Measurements from ENCODE around the gene KIF11. TPM values are rescaled to one million over a fixed set of nuclear protein-coding genes. Genes with fewer than 3 reads are reported as not detected.
A peak's percentile ranks its signal among the peaks of the same experiment; 100 is the strongest.

Gene KIF11
- polyA plus RNA-seq, 1 donor = 12.5 TPM

DNA sequence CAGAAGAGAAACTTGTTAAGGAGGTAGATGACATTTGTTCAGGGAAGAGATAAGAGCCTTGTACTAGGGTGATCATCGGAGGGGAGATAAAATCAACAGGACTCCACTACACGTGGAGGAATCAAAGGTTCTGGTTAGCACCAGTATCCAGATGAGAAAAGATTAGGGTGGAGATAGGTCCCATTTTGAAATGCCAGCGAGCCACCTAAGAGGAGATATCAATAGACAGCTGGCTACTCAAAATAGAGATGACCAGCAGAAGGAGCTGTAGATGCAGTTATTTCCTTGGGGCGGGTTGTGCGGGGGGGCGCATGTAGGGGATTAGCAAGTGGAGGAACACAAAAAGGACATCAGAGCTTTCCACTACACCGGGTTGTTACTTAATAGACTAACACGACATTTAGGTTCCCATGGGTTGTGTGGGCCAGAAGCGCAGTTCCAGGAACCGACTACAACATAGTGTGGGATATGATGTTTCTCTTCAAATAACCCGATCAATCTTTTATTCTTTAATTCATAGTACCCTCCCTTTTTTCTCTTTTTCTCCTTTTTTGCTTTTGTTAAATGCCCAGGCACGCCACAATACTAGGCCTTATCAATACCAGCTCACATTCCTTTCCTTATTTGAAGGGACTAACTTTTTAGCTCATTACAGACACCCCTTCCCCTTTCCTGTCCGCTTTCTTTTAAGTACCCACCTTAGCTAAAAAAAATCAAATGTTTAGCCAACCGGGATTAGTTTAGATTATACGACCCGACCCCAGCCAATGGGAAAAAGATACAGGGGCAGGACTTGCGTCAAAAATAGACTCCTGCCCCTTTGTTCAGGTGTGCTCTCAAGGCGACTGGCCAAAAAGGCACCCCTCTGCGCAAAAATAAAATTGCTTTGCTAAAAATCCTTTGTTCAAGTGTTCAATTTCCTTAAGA, 2.0 kb upstream of the KIF11 start:
- no peaks in the 10 kb centered on the region for H3K4me1 ChIP-seq (ENCODE audit: control insufficient read depth, insufficient read depth, low read length)
- no peaks in the 10 kb centered on the region for H3K27me3 ChIP-seq (ENCODE audit: control insufficient read depth, insufficient read depth, low read length)
- peak in 1 of 2 donors; percentile 59 for DNase-seq
- WGBS (ENCODE audit: insufficient coverage, low lambda C conversion rate) = 57% methylated on average over 7 of the region's 19 CpGs
- no peaks in the 10 kb centered on the region for H3K9me3 ChIP-seq (ENCODE audit: control insufficient read depth, low read depth, low read length)
- no peaks in the 10 kb centered on the region for H3K36me3 ChIP-seq (ENCODE audit: control insufficient read depth, insufficient read depth, low read length)
- H3K27ac ChIP-seq (ENCODE audit: low read length) = peak overlapping the region; percentile 96
- H3K4me3 ChIP-seq (ENCODE audit: low read length) = peak overlapping the region; percentile 84

DNA sequence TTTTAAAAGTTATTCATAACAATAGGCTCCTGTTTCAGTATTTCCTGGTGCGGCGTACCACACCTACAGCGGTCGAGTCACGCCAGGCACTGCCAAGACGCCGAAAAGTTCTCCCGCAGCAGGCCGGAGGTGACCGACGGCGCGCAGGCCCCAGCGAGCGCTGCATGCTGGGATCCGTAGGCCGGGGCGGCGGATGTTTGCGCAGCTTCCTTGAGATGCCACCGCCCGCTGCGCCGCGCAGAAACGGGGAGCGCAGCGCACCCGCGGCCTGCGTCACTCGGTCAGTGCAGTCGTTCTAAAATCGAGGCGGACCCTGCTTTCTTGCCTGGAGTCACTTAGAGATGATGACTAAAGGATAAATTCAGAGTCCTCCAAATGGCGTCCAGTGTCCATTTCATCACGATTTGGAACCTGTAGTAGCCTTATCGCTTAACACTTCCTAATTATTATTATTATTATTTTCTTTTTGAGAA, 1.3 kb upstream of the KIF11 start:
- peak; percentile 95 to 96 for DNase-seq
- H3K4me3 ChIP-seq (ENCODE audit: low read length) = peak overlapping the region; percentile 84
- WGBS (ENCODE audit: insufficient coverage, low lambda C conversion rate) = no CpG with 5 or more reads among the region's 38 CpGs
- peak overlapping the region; percentile 96 for H3K27ac ChIP-seq (ENCODE audit: low read length)
- no peaks in the 10 kb centered on the region for H3K27me3 ChIP-seq (ENCODE audit: control insufficient read depth, insufficient read depth, low read length)
- H3K36me3 ChIP-seq (ENCODE audit: control insufficient read depth, insufficient read depth, low read length) = no peaks in the 10 kb centered on the region
- H3K4me1 ChIP-seq (ENCODE audit: control insufficient read depth, insufficient read depth, low read length) = no peaks in the 10 kb centered on the region
- no peaks in the 10 kb centered on the region for H3K9me3 ChIP-seq (ENCODE audit: control insufficient read depth, low read depth, low read length)

GRCh38 chr10:92593619-92594588, 974 bp downstream of the KIF11 start:
- peak overlapping the region; percentile 84 for H3K4me3 ChIP-seq (ENCODE audit: low read length)
- H3K27me3 ChIP-seq (ENCODE audit: control insufficient read depth, insufficient read depth, low read length) = no peaks in the 10 kb centered on the region
- no peaks in the 10 kb centered on the region for H3K36me3 ChIP-seq (ENCODE audit: control insufficient read depth, insufficient read depth, low read length)
- no peaks in the 10 kb centered on the region for H3K9me3 ChIP-seq (ENCODE audit: control insufficient read depth, low read depth, low read length)
- H3K27ac ChIP-seq (ENCODE audit: low read length) = no peak overlapping the region
- DNase-seq = peak in 1 of 2 donors; percentile 23
- 19% methylated on average over 2 of the region's 9 CpGs for WGBS (ENCODE audit: insufficient coverage, low lambda C conversion rate)
- no peaks in the 10 kb centered on the region for H3K4me1 ChIP-seq (ENCODE audit: control insufficient read depth, insufficient read depth, low read length)

GRCh38 chr10:92595505-92595904, 2.6 kb downstream of the KIF11 start:
- H3K9me3 ChIP-seq (ENCODE audit: control insufficient read depth, low read depth, low read length) = no peaks in the 10 kb centered on the region
- H3K36me3 ChIP-seq (ENCODE audit: control insufficient read depth, insufficient read depth, low read length) = no peaks in the 10 kb centered on the region
- H3K27me3 ChIP-seq (ENCODE audit: control insufficient read depth, insufficient read depth, low read length) = no peaks in the 10 kb centered on the region
- no peaks in the 10 kb centered on the region for H3K4me1 ChIP-seq (ENCODE audit: control insufficient read depth, insufficient read depth, low read length)
- no CpG with 5 or more reads among the region's 2 CpGs for WGBS (ENCODE audit: insufficient coverage, low lambda C conversion rate)
- no peak overlapping the region for H3K4me3 ChIP-seq (ENCODE audit: low read length)
- H3K27ac ChIP-seq (ENCODE audit: low read length) = no peak overlapping the region
- no peak for DNase-seq

GRCh38 chr10:92598321-92598720, 5.4 kb downstream of the KIF11 start:
- 83% methylated on average over 1 of the region's 1 CpG for WGBS (ENCODE audit: insufficient coverage, low lambda C conversion rate)
- Histone ChIP-seq H3K27me3 (ENCODE audit: control insufficient read depth, insufficient read depth, low read length) (no peaks in the 10 kb centered on the region), H3K27ac (ENCODE audit: low read length) (no peak overlapping the region), H3K4me1 (ENCODE audit: control insufficient read depth, insufficient read depth, low read length) (no peaks in the 10 kb centered on the region), H3K9me3 (ENCODE audit: control insufficient read depth, low read depth, low read length) (no peaks in the 10 kb centered on the region), H3K36me3 (ENCODE audit: control insufficient read depth, insufficient read depth, low read length) (no peaks in the 10 kb centered on the region), H3K4me3 (ENCODE audit: low read length) (no peak overlapping the region)
- DNase-seq = no peak

DNA sequence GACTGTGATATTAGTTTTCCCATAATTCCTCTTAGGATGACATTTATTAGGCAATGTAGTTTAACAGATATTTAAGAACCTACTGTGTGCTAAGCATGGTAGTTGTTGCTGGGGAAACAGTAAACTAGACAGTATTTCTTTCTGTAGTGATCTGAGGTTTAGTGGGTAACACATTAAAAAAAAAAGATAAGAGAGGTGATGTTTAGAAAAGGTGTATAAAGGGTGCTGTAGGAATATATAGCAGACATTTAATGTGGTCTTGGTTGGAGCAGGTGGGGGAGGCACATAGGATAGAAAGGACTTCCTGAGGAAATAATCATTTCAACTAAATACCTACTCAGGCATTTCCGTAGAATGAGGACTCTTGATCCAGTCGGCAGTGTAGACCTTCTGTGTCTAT, 11.9 kb downstream of the KIF11 start:
- H3K9me3 ChIP-seq (ENCODE audit: control insufficient read depth, low read depth, low read length) = no peaks in the 10 kb centered on the region
- H3K36me3 ChIP-seq (ENCODE audit: control insufficient read depth, insufficient read depth, low read length) = peaks cover 3% of the 10 kb centered on the region
- DNase-seq = no peak
- WGBS (ENCODE audit: insufficient coverage, low lambda C conversion rate) = no CpG with 5 or more reads among the region's 2 CpGs
- H3K27me3 ChIP-seq (ENCODE audit: control insufficient read depth, insufficient read depth, low read length) = no peaks in the 10 kb centered on the region
- no peak overlapping the region for H3K4me3 ChIP-seq (ENCODE audit: low read length)
- H3K27ac ChIP-seq (ENCODE audit: low read length) = no peak overlapping the region
- H3K4me1 ChIP-seq (ENCODE audit: control insufficient read depth, insufficient read depth, low read length) = no peaks in the 10 kb centered on the region

DNA sequence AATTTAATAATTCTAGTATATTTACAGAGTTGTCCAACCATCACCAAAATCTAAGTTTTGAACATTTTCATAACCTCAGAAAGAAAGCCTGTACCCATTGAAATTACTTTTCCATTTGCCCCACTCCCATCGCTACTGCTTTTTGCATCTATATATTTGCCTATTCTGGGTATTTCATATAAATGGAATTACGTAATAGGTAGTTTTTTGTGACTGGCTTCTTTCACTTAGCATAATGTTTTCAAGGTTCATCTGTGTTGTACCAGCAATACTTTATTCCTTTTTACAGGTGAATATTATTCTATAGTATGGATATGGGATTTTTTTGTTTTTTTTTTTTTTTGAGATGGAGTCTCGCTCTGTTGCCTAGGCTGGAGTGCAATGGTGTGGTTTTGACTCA, 22.6 kb downstream of the KIF11 start:
- no peaks in the 10 kb centered on the region for H3K9me3 ChIP-seq (ENCODE audit: control insufficient read depth, low read depth, low read length)
- DNase-seq = no peak
- no CpG with 5 or more reads among the region's 3 CpGs for WGBS (ENCODE audit: insufficient coverage, low lambda C conversion rate)
- H3K4me1 ChIP-seq (ENCODE audit: control insufficient read depth, insufficient read depth, low read length) = no peaks in the 10 kb centered on the region
- no peaks in the 10 kb centered on the region for H3K27me3 ChIP-seq (ENCODE audit: control insufficient read depth, insufficient read depth, low read length)
- peaks cover 3% of the 10 kb centered on the region for H3K36me3 ChIP-seq (ENCODE audit: control insufficient read depth, insufficient read depth, low read length)
- H3K27ac ChIP-seq (ENCODE audit: low read length) = no peak overlapping the region
- H3K4me3 ChIP-seq (ENCODE audit: low read length) = no peak overlapping the region

DNA sequence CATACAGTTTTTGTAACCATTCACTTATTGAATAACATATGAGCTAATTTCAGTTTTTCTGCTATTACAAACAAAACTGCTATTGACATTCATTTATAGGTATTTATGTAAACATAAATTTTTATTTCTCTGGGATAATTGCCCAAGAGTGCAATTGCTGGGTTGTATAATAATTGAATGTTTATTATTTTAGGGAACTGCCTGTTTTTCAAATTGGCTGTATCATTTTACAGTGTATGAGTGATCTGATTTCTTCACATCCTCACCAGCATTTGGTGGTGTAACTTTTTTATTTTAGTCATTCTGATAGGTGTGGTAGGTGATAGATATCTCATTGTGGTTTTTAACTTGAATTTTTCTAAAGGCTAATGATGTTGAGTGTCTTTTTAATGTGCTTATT, 26.4 kb downstream of the KIF11 start:
- no peaks in the 10 kb centered on the region for H3K27me3 ChIP-seq (ENCODE audit: control insufficient read depth, insufficient read depth, low read length)
- peaks cover 9% of the 10 kb centered on the region for H3K36me3 ChIP-seq (ENCODE audit: control insufficient read depth, insufficient read depth, low read length)
- no peaks in the 10 kb centered on the region for H3K4me1 ChIP-seq (ENCODE audit: control insufficient read depth, insufficient read depth, low read length)
- no peak overlapping the region for H3K4me3 ChIP-seq (ENCODE audit: low read length)
- no peak for DNase-seq
- H3K27ac ChIP-seq (ENCODE audit: low read length) = no peak overlapping the region
- no peaks in the 10 kb centered on the region for H3K9me3 ChIP-seq (ENCODE audit: control insufficient read depth, low read depth, low read length)

DNA sequence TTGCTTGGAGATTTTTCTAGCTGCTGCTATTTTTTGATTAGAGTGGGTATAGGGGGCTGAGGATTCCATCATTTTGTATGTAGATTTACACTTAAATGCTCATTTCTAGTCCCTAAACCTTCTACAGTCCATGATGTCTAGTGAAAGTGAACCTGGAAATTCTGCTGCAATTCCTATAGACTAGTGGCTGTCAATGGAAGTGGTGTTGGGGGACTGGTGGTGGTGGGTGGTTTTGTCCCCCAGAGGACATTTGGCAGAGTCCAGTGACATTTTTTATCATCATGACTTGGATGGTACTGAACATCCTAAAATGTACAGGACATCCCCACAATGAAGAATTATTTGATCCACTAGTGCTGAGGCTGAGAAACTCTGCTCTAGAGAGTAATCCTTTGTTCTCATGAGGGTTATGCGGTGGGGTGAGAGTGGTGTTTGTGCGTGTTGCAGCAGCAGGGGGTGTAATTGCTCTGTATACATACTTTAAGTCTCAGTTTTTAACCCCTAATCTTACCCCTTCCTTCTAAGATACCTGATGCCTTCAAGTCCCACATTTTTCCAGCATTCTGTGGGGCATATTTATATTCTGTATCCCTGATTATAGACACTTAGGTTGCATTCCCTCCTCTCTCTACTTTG, 35.0 kb downstream of the KIF11 start:
- DNase-seq = no peak
- no CpG with 5 or more reads among the region's 2 CpGs for WGBS (ENCODE audit: insufficient coverage, low lambda C conversion rate)
- no peaks in the 10 kb centered on the region for H3K36me3 ChIP-seq (ENCODE audit: control insufficient read depth, insufficient read depth, low read length)
- H3K4me1 ChIP-seq (ENCODE audit: control insufficient read depth, insufficient read depth, low read length) = no peaks in the 10 kb centered on the region
- no peaks in the 10 kb centered on the region for H3K9me3 ChIP-seq (ENCODE audit: control insufficient read depth, low read depth, low read length)
- H3K27me3 ChIP-seq (ENCODE audit: control insufficient read depth, insufficient read depth, low read length) = no peaks in the 10 kb centered on the region
- no peak overlapping the region for H3K27ac ChIP-seq (ENCODE audit: low read length)
- no peak overlapping the region for H3K4me3 ChIP-seq (ENCODE audit: low read length)

GRCh38 chr10:92629945-92630344, 37.0 kb downstream of the KIF11 start:
- Histone ChIP-seq H3K4me3 (ENCODE audit: low read length) (no peak overlapping the region), H3K4me1 (ENCODE audit: control insufficient read depth, insufficient read depth, low read length) (no peaks in the 10 kb centered on the region), H3K36me3 (ENCODE audit: control insufficient read depth, insufficient read depth, low read length) (peaks cover 4% of the 10 kb centered on the region), H3K27me3 (ENCODE audit: control insufficient read depth, insufficient read depth, low read length) (no peaks in the 10 kb centered on the region), H3K27ac (ENCODE audit: low read length) (no peak overlapping the region), H3K9me3 (ENCODE audit: control insufficient read depth, low read depth, low read length) (no peaks in the 10 kb centered on the region)
- WGBS (ENCODE audit: insufficient coverage, low lambda C conversion rate) = no CpG with 5 or more reads among the region's 2 CpGs
- no peak for DNase-seq
